Thyroid gland (tissue), 4 donors: ENCODE measurements around the gene UST.

Experiments used
- POLR2A ChIP-seq, 2 donors: fragments of 450-650 bp; IDR thresholded peaks; one replicate each; pipeline ENCODE4 v1.6.1; 2017; ENCODE audit warnings: antibody characterized with exemption in 2 of 2, mild to moderate bottlenecking in 2 of 2, moderate library complexity in 1 of 2
- TF ChIP-seq, protein P1 (sequence below), 6 experiments: fragments of 200-600 bp in 3 of 6; fragments of 450-650 bp in 3 of 6; sonication (generic) in 3 of 6; IDR thresholded peaks; one replicate each; pipeline ENCODE4 v1.5.1; 2016 to 2019; ENCODE audit warnings: antibody characterized with exemption in 6 of 6, mild to moderate bottlenecking in 2 of 6, inconsistent platforms in 1 of 6, moderate library complexity in 1 of 6

DNA sequence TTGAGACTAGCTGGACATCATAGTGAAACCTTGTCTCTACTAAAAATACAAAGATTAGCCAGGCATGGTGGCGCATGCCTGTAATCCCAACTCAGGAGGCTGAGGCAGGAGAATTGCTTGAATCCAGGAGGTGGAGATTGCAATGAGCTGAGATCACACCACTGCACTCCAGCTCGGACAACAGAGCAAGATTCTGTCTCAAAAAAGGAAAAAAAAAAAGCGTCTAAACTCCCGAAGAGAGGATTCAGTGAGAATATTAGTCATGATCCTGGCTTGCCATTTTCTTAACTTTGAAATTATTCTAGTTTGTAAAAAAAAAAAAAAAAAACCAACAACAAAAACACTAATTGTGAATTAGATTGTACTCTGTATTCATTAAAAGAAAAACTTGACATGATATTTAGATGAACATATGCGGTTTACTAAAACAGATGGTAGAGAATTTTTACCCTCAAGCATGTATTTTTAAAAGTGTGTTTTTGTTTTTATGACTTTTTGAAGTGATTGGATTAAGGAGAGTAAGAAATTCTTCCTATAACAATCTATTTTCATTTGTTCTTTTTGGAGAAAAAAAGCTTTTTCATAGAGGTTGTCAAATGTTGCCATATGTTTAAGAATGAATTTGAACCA, 80.7 kb downstream of the UST start:
- TF ChIP-seq, protein P1, sequence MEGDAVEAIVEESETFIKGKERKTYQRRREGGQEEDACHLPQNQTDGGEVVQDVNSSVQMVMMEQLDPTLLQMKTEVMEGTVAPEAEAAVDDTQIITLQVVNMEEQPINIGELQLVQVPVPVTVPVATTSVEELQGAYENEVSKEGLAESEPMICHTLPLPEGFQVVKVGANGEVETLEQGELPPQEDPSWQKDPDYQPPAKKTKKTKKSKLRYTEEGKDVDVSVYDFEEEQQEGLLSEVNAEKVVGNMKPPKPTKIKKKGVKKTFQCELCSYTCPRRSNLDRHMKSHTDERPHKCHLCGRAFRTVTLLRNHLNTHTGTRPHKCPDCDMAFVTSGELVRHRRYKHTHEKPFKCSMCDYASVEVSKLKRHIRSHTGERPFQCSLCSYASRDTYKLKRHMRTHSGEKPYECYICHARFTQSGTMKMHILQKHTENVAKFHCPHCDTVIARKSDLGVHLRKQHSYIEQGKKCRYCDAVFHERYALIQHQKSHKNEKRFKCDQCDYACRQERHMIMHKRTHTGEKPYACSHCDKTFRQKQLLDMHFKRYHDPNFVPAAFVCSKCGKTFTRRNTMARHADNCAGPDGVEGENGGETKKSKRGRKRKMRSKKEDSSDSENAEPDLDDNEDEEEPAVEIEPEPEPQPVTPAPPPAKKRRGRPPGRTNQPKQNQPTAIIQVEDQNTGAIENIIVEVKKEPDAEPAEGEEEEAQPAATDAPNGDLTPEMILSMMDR (IDR thresholded peaks at IDR 0.05), result no peak
- TF ChIP-seq POLR2A (IDR thresholded peaks at IDR 0.05), result no peak
